GM12878 (cell line): ENCODE results near the gene UBR3. TPM values are rescaled to one million over a fixed set of nuclear protein-coding genes. Genes with fewer than 3 reads are reported as not detected.

Source experiments
- ATF7 ChIP-seq: fragments of 450-650 bp; IDR thresholded peaks from 2 replicates; pipeline ENCODE4 v1.6.1; 2016; ENCODE audit warnings: low read depth, mild to moderate bottlenecking
- CEBPB ChIP-seq, 2 experiments: fragments of 150-350 bp in 1 of 2; IDR thresholded peaks; 2 replicates each; pipeline ENCODE4 v1.6.1; 2012 to 2014; ENCODE audit warnings: low read depth in 2 of 2, low read length in 2 of 2, borderline replicate concordance in 1 of 2, inconsistent platforms in 1 of 2
- CHD2 ChIP-seq: IDR thresholded peaks from 2 replicates; pipeline ENCODE4 v1.6.1; 2011; ENCODE audit warnings: low read depth, low read length, improper control_type of control experiment, borderline replicate concordance
- CTCF ChIP-seq, 3 experiments: IDR thresholded peaks in 2 of 3; conservative IDR thresholded peaks in 1 of 3; 2 replicates each; pipeline ENCODE4 v1.5.1; 2011; ENCODE audit warnings: low read depth in 3 of 3, low read length in 3 of 3, mild to moderate bottlenecking in 3 of 3, control low read depth in 2 of 3, moderate library complexity in 2 of 3, inconsistent platforms in 1 of 3, mixed read lengths in 1 of 3; ENCODE audit not compliant: control insufficient read depth in 2 of 3, insufficient read depth in 1 of 3; ENCODE audit errors: extremely low read depth in 1 of 3
- DPF2 ChIP-seq: fragments of 450-650 bp; IDR thresholded peaks from 2 replicates; pipeline ENCODE4 v1.6.1; 2017; ENCODE audit warnings: mild to moderate bottlenecking
- E4F1 ChIP-seq: fragments of 450-650 bp; IDR thresholded peaks from 2 replicates; pipeline ENCODE4 v1.6.1; 2018; ENCODE audit warnings: borderline replicate concordance, mild to moderate bottlenecking; ENCODE audit not compliant: partially characterized antibody
- EGR1 ChIP-seq, 2 experiments: IDR thresholded peaks; 1 replicate in 1 of 2; 2 replicates in 1 of 2; pipeline ENCODE4 v1.6.1; 2011 to 2012; ENCODE audit warnings: low read depth in 2 of 2, low read length in 2 of 2, borderline replicate concordance in 1 of 2, mild to moderate bottlenecking in 1 of 2, moderate library complexity in 1 of 2
- KLF5 ChIP-seq: fragments of 450-650 bp; IDR thresholded peaks from 2 replicates; pipeline ENCODE4 v1.6.1; 2014; ENCODE audit warnings: mild to moderate bottlenecking; ENCODE audit not compliant: partially characterized antibody
- NR2F1 ChIP-seq: fragments of 450-650 bp; conservative IDR thresholded peaks from 2 replicates; pipeline ENCODE4 v1.6.1; 2017; ENCODE audit warnings: mild to moderate bottlenecking
- POLR2A ChIP-seq: IDR thresholded peaks from 2 replicates; pipeline ENCODE4 v1.6.1; 2011; ENCODE audit warnings: low read depth, mild to moderate bottlenecking, low read length
- POLR2AphosphoS2 ChIP-seq: IDR thresholded peaks from 2 replicates; pipeline ENCODE4 v1.6.1; 2011; ENCODE audit warnings: low read depth, mild to moderate bottlenecking, low read length, improper control_type of control experiment, moderate library complexity
- POLR2AphosphoS5 ChIP-seq: IDR thresholded peaks from 2 replicates; pipeline ENCODE4 v1.6.1; 2011; ENCODE audit warnings: mild to moderate bottlenecking, low read length, inconsistent platforms
- RCOR1 ChIP-seq: conservative IDR thresholded peaks from 2 replicates; pipeline ENCODE4 v1.6.1; 2012; ENCODE audit warnings: low read depth, low read length, improper control_type of control experiment
- RUNX3 ChIP-seq: IDR thresholded peaks from 2 replicates; pipeline ENCODE4 v1.6.1; 2012; ENCODE audit warnings: low read length, inconsistent platforms
- SIN3A ChIP-seq: IDR thresholded peaks from 2 replicates; pipeline ENCODE4 v1.6.1; 2012; ENCODE audit warnings: low read depth, low read length, improper control_type of control experiment
- SMARCA5 ChIP-seq: fragments of 450-650 bp; IDR thresholded peaks from 2 replicates; pipeline ENCODE4 v1.6.1; 2017; ENCODE audit warnings: mild to moderate bottlenecking
- TAF1 ChIP-seq: IDR thresholded peaks from 2 replicates; pipeline ENCODE4 v1.6.1; 2011; ENCODE audit warnings: mild to moderate bottlenecking, low read depth, low read length, borderline replicate concordance
- TBL1XR1 ChIP-seq: IDR thresholded peaks from 2 replicates; pipeline ENCODE4 v1.6.1; 2012; ENCODE audit warnings: low read depth, low read length, improper control_type of control experiment
- ZNF217 ChIP-seq: fragments of 450-650 bp; IDR thresholded peaks from 2 replicates; pipeline ENCODE4 v1.6.1; 2017; ENCODE audit warnings: antibody characterized with exemption, mild to moderate bottlenecking
- ZNF687 ChIP-seq: fragments of 450-650 bp; IDR thresholded peaks from 2 replicates; pipeline ENCODE4 v1.6.1; 2017; ENCODE audit warnings: mild to moderate bottlenecking, moderate library complexity
- polyA plus RNA-seq, 11 experiments: library from polyadenylated mRNA; depleted of rRNA in 4 of 11; unstranded in 6 of 11; stranded (reverse) in 5 of 11; fragments of >200 nt; fragmentation: Nextera tagmentation in 4 of 11; fragmentation: Illumina TruSeq in 1 of 11; extraction: Ambion mirVana in 4 of 11; extraction: Trizol in 1 of 11; gene quantifications; 1 replicate in 1 of 11; 2 replicates in 10 of 11; pipeline versions ENCODE4 v1.2.1 to v1.2.3, GENCODE V29; 2011 to 2016; ENCODE audit warnings: inconsistent platforms in 2 of 11, missing spikeins in 2 of 11, low read depth in 1 of 11
- total RNA-seq, 4 experiments: library from RNA; depleted of rRNA in 3 of 4; stranded (reverse); fragments of >200 nt in 3 of 4; fragmentation: Illumina TruSeq in 1 of 4; extraction: Trizol in 1 of 4; gene quantifications; 2 replicates each; pipeline versions ENCODE4 v1.2.1 to v1.2.3, GENCODE V29; 2013 to 2021

UBR3 gene
- total and polyA plus RNA-seq, 10 of the 15 experiments (the other 5 are each of a cell fraction or from before 2014, with no cell fraction given), result 3.8 to 22.9 (median 11.2) TPM

- TF ChIP-seq ZNF687, result peak; percentile 66
- no peak for TF ChIP-seq KLF5
- TF ChIP-seq SMARCA5, result peak; percentile 73; the same call in 1 of the 2 replicates
- TF ChIP-seq CHD2, result peak; percentile 99
- peak; percentile 97 for TF ChIP-seq RCOR1
- peak; percentile 86 for TF ChIP-seq POLR2AphosphoS5
- no peak for TF ChIP-seq E4F1
- TF ChIP-seq POLR2A, result peak; percentile 80
- peak in 1 of 2 experiments; percentile 80; a peak in 2 of 3 replicates for TF ChIP-seq EGR1 (IDR thresholded peaks at IDR 0.05; ENCODE audit: borderline replicate concordance in 1 of 2, low read depth in 2 of 2, low read length in 2 of 2)
- TF ChIP-seq CEBPB (IDR thresholded peaks at IDR 0.05; ENCODE audit: borderline replicate concordance in 1 of 2, low read depth in 2 of 2, low read length in 2 of 2), result no peak
- no peak for TF ChIP-seq RUNX3
- 0 out of 2 replicates have a peak, but pooled peaks have one; percentile 49 for TF ChIP-seq ZNF217
- TF ChIP-seq NR2F1, result peak; percentile 42; the same call in 1 of the 2 replicates
- no peak for TF ChIP-seq ATF7
- peak; percentile 89 for TF ChIP-seq TAF1
- TF ChIP-seq DPF2, result peak; percentile 84
- TF ChIP-seq SIN3A, result peak; percentile 42; the same call in 1 of the 2 replicates
- TF ChIP-seq TBL1XR1, result no peak
- peak in 1 of 3 experiments; percentile 3; a peak in 1 of 6 replicates for TF ChIP-seq CTCF (IDR thresholded peaks at IDR 0.05 in 2 of 3, conservative IDR thresholded peaks at IDR 0.05 in 1 of 3; ENCODE audit: control insufficient read depth in 2 of 3, extremely low read depth in 1 of 3, insufficient read depth in 1 of 3, low read depth in 3 of 3, low read length in 3 of 3)
- 0 out of 2 replicates have a peak, but pooled peaks have one; percentile 56 for TF ChIP-seq POLR2AphosphoS2
Measured at GRCh38 chr2:169827272-169828140, at the start of gene UBR3 (continued).
